ENCODE results near the gene LMX1A. TPM values are rescaled to one million over a fixed set of nuclear protein-coding genes. Genes with fewer than 3 reads are reported as not detected.

The LMX1A gene
- total RNA-seq, 1 experiment from 2014 or later = not detected

- no TSS peak for BruUV-seq (replicated peaks)
- Histone ChIP-seq H3K36me3 (ENCODE audit: control insufficient read depth, insufficient read depth, low read length) (no peaks in the 10 kb centered on the region), H3K27me3 (ENCODE audit: control insufficient read depth, insufficient read depth, low read length) (no peaks in the 10 kb centered on the region), H3K27ac (ENCODE audit: low read length) (no peak overlapping the region), H3K4me3 (ENCODE audit: low read depth in 2 of 2, low read length in 2 of 2) (no peak overlapping the region), H3K9me3 (ENCODE audit: control insufficient read depth, insufficient read depth, low read depth, low read length) (no peaks in the 10 kb centered on the region), H3K4me1 (ENCODE audit: control insufficient read depth, insufficient read depth, low read length) (no peaks in the 10 kb centered on the region)
- no peak for ATAC-seq
- CTCF ChIA-PET = no interaction called here
- no peak for TF ChIP-seq POLR2AphosphoS5 (IDR thresholded peaks at IDR 0.05; ENCODE audit: low read depth, low read length)
- TF ChIP-seq CTCF (IDR thresholded peaks at IDR 0.05) = no peak
- TF ChIP-seq TCF7L2 (IDR thresholded peaks at IDR 0.05; ENCODE audit: low read depth, low read length) = no peak
- TF ChIP-seq REST (IDR thresholded peaks at IDR 0.05; ENCODE audit: insufficient read depth in 1 of 2, low read depth in 2 of 2, low read length in 1 of 2) = no peak
- TF ChIP-seq SIN3A (IDR thresholded peaks at IDR 0.05; ENCODE audit: borderline replicate concordance, insufficient read depth, low read depth, low read length) = no peak
- intact Hi-C loops (cut with micrococcal nuclease; ENCODE audit: unreplicated experiment) (no loop called here), in situ Hi-C loops (cut with HindIII; ENCODE audit: low pct_unique_long_range_greater_than_20kb, low sequenced_read_pairs) (no loop called here)
- POLR2A ChIA-PET = no interaction called here
- no peak for DNase-seq (ENCODE audit: low read depth, low spot score)
Measured at GRCh38 chr1:165189011-165189410, 167.5 kb downstream of the LMX1A start.

GRCh38 chr1:165187031-165188009, 169.2 kb downstream of the LMX1A start:
- Histone ChIP-seq H3K4me1 (ENCODE audit: control insufficient read depth, insufficient read depth, low read length) (no peaks in the 10 kb centered on the region), H3K9me3 (ENCODE audit: control insufficient read depth, insufficient read depth, low read depth, low read length) (no peaks in the 10 kb centered on the region), H3K4me3 (ENCODE audit: low read depth in 2 of 2, low read length in 2 of 2) (no peak overlapping the region), H3K27me3 (ENCODE audit: control insufficient read depth, insufficient read depth, low read length) (no peaks in the 10 kb centered on the region), H3K36me3 (ENCODE audit: control insufficient read depth, insufficient read depth, low read length) (no peaks in the 10 kb centered on the region), H3K27ac (ENCODE audit: low read length) (no peak overlapping the region)
- POLR2A ChIA-PET = no interaction called here
- DNase-seq (ENCODE audit: low read depth, low spot score) = no peak
- no peak for ATAC-seq
- TF ChIP-seq SIN3A (IDR thresholded peaks at IDR 0.05; ENCODE audit: borderline replicate concordance, insufficient read depth, low read depth, low read length) (no peak), REST (IDR thresholded peaks at IDR 0.05; ENCODE audit: insufficient read depth in 1 of 2, low read depth in 2 of 2, low read length in 1 of 2) (no peak), TCF7L2 (IDR thresholded peaks at IDR 0.05; ENCODE audit: low read depth, low read length) (no peak)
- CTCF ChIA-PET = no interaction called here
- intact Hi-C loops (cut with micrococcal nuclease; ENCODE audit: unreplicated experiment) = no loop called here
- BruUV-seq (replicated peaks) = no TSS peak
- in situ Hi-C loops (cut with HindIII; ENCODE audit: low pct_unique_long_range_greater_than_20kb, low sequenced_read_pairs) = no loop called here

Data from Panc1 (cell line).